HFF-Myc (cell line): ENCODE results near the gene ARHGEF37.
"Not testable (repeated sequence)": the region's sequence is repeated elsewhere in the genome, so short reads cannot be mapped to it uniquely, and the experiment has no call there.

Experiments used
- DNase-seq: peaks from one replicate; pipeline ENCODE4 v3.0.0-alpha.2; 2011; ENCODE audit warnings: low read depth; ENCODE audit errors: extremely low read depth
- H3K4me3 ChIP-seq: replicated peaks from 2 replicates; pipeline ENCODE4 v1.5.1; 2011; ENCODE audit warnings: low read depth, mild to moderate bottlenecking, control low read depth, low read length
- TF ChIP-seq, protein P1 (sequence below): IDR thresholded peaks from 2 replicates; pipeline ENCODE4 v1.5.1; 2012; ENCODE audit warnings: mild to moderate bottlenecking, low read depth, low read length, control low read depth; ENCODE audit errors: missing control alignments

ARHGEF37 gene

DNA sequence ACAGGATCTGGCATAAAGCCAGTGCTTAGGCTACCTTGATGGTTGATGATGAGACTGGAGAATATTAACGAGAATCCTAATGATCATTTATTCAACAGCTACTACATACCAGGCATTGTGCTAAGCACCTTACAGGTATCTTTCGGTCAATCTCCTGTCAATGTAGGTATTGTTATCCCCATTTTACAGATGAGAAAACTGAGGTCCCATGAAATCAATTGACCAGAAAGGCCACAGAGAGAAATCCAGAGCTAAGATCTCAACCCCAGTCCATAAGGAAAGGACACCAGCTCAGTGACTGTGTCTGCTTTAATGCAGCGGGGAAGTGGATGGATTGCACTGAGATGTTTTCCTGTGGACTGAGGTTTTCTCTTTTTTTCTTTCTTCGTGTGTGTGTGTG, 63.3 kb downstream of the ARHGEF37 start:
- no peak for DNase-seq
- no peak overlapping the region for H3K4me3 ChIP-seq
- TF ChIP-seq, protein P1, sequence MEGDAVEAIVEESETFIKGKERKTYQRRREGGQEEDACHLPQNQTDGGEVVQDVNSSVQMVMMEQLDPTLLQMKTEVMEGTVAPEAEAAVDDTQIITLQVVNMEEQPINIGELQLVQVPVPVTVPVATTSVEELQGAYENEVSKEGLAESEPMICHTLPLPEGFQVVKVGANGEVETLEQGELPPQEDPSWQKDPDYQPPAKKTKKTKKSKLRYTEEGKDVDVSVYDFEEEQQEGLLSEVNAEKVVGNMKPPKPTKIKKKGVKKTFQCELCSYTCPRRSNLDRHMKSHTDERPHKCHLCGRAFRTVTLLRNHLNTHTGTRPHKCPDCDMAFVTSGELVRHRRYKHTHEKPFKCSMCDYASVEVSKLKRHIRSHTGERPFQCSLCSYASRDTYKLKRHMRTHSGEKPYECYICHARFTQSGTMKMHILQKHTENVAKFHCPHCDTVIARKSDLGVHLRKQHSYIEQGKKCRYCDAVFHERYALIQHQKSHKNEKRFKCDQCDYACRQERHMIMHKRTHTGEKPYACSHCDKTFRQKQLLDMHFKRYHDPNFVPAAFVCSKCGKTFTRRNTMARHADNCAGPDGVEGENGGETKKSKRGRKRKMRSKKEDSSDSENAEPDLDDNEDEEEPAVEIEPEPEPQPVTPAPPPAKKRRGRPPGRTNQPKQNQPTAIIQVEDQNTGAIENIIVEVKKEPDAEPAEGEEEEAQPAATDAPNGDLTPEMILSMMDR: no peak

DNA sequence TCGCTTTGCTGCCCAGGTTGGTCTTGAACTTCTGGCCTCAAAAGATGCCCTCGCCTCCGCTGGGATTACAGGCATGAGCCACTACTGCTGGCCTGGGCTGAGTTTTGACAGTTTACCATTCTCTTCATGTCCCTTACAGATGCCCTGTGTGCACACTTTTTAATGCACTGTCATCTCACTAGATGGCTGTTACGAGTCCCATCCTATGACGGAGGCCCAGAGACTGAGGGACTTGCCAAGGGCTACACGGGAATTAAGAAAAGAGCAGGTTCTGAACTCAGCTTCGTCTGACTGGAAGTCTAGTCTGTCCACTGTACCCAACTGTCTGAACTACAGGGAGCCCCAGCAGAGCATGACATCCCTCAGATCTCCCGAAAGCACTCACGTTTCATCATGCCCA, 63.9 kb downstream of the ARHGEF37 start:
- no peak for DNase-seq
- no peak overlapping the region for H3K4me3 ChIP-seq
- TF ChIP-seq, protein P1: no peak

GRCh38 chr5:149645725-149646124, 64.4 kb downstream of the ARHGEF37 start:
- H3K4me3 ChIP-seq: no peak overlapping the region
- no peak for DNase-seq
- TF ChIP-seq, protein P1: no peak

DNA sequence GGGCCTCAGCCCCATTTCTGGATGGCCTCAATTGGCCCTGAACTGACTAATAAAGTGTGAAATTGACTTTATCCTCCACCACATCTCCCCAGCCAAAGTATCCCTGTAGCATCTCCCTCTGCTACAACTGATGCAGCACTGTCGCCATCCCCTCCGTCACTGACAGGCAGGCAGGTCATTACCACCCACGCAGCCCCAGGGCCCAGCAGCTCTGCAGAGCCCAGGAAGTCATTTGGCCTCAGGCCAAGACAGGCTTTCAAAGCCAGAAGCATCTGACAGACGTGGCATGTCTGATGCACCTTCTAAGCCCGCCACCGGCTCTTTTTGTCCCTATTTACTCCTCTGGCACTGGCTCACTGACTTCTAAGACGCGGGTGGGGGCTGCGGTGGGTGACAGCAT, 65.3 kb downstream of the ARHGEF37 start:
- TF ChIP-seq, protein P1: no peak
- no peak overlapping the region for H3K4me3 ChIP-seq
- no peak for DNase-seq

- TF ChIP-seq, protein P1: no peak
- no peak for DNase-seq
- H3K4me3 ChIP-seq: no peak overlapping the region
Measured at GRCh38 chr5:149647334-149647733, 66.0 kb downstream of the ARHGEF37 start.

DNA sequence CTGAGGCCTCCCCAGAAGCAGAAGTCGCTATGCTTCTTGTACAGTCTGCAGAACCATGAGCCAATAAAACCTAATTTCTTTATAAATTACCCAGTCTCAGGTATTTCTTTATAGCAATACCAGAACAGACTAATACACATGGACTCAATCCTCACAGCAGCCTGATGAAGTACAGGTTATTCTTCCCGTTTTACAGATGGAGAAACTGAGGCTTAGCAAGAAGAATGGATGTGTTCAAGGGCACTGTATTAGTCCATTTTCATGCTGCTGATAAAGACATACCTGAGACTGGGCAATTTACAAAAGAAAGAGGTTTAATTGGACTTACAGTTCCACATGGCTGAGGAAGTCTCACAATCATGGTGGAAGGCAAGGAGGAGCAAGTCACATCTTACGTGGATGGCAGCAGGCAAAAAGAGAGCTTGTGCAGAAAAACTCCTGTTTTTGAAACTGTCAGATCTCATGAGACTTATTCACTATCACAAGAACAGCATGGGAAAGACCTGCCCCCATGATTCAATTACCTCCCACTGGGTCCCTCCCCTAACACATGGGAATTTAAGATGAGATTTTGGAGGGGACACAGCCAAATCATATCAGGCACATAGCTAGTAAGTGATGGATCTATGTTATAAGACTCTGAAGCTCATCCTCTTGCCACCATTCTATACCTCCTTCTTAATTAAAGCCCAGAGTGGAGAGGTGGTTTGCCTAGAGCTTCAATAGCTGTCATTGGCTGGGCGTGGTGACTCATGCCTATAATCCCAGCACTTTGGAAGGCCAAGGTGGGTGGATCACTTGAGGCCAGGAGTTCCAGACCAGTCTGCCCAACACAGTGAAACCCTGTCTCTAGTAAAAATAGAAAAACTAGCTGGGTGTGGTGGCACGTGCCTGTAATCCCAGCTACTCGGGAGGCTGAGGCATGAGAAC, 67.4 kb downstream of the ARHGEF37 start:
- DNase-seq, H3K4me3 ChIP-seq: not testable (repeated sequence)

- DNase-seq, H3K4me3 ChIP-seq: not testable (repeated sequence)
Measured at GRCh38 chr5:149649730-149650129, 68.4 kb downstream of the ARHGEF37 start.

DNA sequence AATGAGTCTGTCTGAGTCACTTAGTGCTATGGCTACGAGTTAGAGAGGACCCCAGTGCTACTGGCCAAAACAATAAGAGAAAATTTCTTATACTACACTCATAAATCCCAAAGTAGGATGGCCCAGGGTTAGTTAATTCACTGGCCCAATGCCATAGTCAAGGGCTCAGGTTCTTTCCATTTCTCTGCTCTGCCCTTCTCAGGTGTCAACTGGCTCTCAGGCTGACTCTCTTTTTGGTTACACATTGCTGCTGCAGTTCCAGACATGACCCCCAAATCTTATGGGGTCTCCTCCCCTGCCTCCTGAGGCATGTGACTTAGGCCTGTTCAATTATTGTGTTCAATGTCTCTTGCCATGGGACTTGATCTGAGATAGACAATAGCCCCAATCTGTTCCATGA, 70.4 kb downstream of the ARHGEF37 start:
- H3K4me3 ChIP-seq: no peak overlapping the region
- DNase-seq: no peak
- TF ChIP-seq, protein P1: no peak
